ENCODE results near the gene SDF2L1. TPM values are rescaled to one million over a fixed set of nuclear protein-coding genes. Genes with fewer than 3 reads are reported as not detected.

SDF2L1 gene
- total and polyA plus RNA-seq, 2 of the 13 experiments (the other 11 are each of a cell fraction or from before 2014, with no cell fraction given): 18.0 to 57.4 TPM

DNA sequence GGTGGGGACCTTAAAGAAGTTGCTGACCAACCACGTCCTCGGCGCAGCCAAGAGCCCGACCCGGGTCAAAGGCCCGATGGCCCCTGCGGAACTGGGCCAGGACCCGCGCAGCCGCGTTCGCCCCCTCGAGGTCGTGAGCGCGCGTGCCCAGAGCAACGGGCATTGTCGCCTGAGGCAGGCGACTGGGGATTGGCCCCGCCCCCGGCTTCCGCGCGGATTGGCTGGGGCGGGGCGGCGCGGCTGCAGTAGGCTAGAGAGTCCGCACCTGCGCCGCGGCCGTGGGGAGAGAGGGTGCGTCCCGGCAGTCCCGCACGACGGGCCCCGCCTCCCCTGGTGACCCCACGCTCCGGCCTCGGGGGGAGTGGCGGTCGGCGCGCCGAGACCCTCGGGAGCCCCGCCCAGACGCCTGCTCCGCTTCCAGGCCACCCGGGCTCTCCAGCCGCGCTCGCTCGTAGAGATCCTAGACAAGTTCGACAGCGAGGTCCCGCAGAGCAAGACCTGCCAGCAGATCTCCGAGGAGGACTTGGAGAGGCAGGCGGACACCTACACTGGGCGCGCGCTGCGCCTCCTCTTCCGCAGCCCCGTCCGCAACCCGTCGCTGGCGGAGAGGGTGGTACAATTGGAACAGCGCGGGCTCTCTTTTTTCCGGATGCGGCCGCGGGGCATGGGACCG is 15.4 kb downstream of the SDF2L1 start (continued):
- TF ChIP-seq, protein P1, sequence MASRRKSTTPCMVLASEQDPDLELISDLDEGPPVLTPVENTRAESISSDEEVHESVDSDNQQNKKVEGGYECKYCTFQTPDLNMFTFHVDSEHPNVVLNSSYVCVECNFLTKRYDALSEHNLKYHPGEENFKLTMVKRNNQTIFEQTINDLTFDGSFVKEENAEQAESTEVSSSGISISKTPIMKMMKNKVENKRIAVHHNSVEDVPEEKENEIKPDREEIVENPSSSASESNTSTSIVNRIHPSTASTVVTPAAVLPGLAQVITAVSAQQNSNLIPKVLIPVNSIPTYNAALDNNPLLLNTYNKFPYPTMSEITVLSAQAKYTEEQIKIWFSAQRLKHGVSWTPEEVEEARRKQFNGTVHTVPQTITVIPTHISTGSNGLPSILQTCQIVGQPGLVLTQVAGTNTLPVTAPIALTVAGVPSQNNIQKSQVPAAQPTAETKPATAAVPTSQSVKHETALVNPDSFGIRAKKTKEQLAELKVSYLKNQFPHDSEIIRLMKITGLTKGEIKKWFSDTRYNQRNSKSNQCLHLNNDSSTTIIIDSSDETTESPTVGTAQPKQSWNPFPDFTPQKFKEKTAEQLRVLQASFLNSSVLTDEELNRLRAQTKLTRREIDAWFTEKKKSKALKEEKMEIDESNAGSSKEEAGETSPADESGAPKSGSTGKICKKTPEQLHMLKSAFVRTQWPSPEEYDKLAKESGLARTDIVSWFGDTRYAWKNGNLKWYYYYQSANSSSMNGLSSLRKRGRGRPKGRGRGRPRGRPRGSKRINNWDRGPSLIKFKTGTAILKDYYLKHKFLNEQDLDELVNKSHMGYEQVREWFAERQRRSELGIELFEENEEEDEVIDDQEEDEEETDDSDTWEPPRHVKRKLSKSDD (CRISPR knock-in tag; IDR thresholded peaks at IDR 0.05; ENCODE audit: low read depth): 0 out of 2 replicates have a peak, but pooled peaks have one; percentile 10
- no peak for TF ChIP-seq GATA4 (IDR thresholded peaks at IDR 0.05; ENCODE audit: borderline replicate concordance, low read depth)
- TF ChIP-seq, protein P2, sequence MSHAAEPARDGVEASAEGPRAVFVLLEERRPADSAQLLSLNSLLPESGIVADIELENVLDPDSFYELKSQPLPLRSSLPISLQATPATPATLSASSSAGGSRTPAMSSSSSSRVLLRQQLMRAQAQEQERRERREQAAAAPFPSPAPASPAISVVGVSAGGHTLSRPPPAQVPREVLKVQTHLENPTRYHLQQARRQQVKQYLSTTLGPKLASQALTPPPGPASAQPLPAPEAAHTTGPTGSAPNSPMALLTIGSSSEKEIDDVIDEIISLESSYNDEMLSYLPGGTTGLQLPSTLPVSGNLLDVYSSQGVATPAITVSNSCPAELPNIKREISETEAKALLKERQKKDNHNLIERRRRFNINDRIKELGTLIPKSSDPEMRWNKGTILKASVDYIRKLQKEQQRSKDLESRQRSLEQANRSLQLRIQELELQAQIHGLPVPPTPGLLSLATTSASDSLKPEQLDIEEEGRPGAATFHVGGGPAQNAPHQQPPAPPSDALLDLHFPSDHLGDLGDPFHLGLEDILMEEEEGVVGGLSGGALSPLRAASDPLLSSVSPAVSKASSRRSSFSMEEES (CRISPR knock-in tag; IDR thresholded peaks at IDR 0.05): peak; percentile 26; the same call in 1 of the 2 replicates
- peak; percentile 59 for TF ChIP-seq SALL1 (CRISPR knock-in tag; IDR thresholded peaks at IDR 0.05)
- TF ChIP-seq, protein P3, sequence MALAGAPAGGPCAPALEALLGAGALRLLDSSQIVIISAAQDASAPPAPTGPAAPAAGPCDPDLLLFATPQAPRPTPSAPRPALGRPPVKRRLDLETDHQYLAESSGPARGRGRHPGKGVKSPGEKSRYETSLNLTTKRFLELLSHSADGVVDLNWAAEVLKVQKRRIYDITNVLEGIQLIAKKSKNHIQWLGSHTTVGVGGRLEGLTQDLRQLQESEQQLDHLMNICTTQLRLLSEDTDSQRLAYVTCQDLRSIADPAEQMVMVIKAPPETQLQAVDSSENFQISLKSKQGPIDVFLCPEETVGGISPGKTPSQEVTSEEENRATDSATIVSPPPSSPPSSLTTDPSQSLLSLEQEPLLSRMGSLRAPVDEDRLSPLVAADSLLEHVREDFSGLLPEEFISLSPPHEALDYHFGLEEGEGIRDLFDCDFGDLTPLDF (CRISPR knock-in tag; IDR thresholded peaks at IDR 0.05): peak; percentile 65
- TF ChIP-seq ZNF607 (CRISPR knock-in tag; IDR thresholded peaks at IDR 0.05; ENCODE audit: borderline replicate concordance): peak; percentile 93
- TF ChIP-seq MTF2 (CRISPR knock-in tag; IDR thresholded peaks at IDR 0.05; ENCODE audit: borderline replicate concordance): no peak; the same call in 1 of the 2 replicates
- no peak; the same call in 1 of the 2 replicates for TF ChIP-seq ATF3 (CRISPR knock-in tag; IDR thresholded peaks at IDR 0.05)
- 0 out of 2 replicates have a peak, but pooled peaks have one; percentile 21 for TF ChIP-seq MEF2D (CRISPR knock-in tag; IDR thresholded peaks at IDR 0.05)
- no peak for TF ChIP-seq ZFP36 (IDR thresholded peaks at IDR 0.05; ENCODE audit: borderline replicate concordance, low read depth, low read length, partially characterized antibody)
- TF ChIP-seq ZSCAN31 (CRISPR knock-in tag; IDR thresholded peaks at IDR 0.05; ENCODE audit: low read depth): peak; percentile 89
- no peak for TF ChIP-seq LCORL (IDR thresholded peaks at IDR 0.05)
- peak; percentile 55; the same call in 1 of the 2 replicates for TF ChIP-seq LCORL (CRISPR knock-in tag; IDR thresholded peaks at IDR 0.05)
- TF ChIP-seq ZNF687 (CRISPR knock-in tag; IDR thresholded peaks at IDR 0.05): peak; percentile 90
- no peak for TF ChIP-seq JDP2 (CRISPR knock-in tag; IDR thresholded peaks at IDR 0.05; ENCODE audit: borderline replicate concordance)
- peak; percentile 67 for TF ChIP-seq TBX2 (CRISPR knock-in tag; IDR thresholded peaks at IDR 0.05; ENCODE audit: borderline replicate concordance)
- peak; percentile 60 for TF ChIP-seq MYC (CRISPR knock-in tag; IDR thresholded peaks at IDR 0.05; ENCODE audit: borderline replicate concordance)
- TF ChIP-seq MIER3 (CRISPR knock-in tag; IDR thresholded peaks at IDR 0.05; ENCODE audit: borderline replicate concordance): no peak
